ENCODE measurements around the gene SHC1.

DNA sequence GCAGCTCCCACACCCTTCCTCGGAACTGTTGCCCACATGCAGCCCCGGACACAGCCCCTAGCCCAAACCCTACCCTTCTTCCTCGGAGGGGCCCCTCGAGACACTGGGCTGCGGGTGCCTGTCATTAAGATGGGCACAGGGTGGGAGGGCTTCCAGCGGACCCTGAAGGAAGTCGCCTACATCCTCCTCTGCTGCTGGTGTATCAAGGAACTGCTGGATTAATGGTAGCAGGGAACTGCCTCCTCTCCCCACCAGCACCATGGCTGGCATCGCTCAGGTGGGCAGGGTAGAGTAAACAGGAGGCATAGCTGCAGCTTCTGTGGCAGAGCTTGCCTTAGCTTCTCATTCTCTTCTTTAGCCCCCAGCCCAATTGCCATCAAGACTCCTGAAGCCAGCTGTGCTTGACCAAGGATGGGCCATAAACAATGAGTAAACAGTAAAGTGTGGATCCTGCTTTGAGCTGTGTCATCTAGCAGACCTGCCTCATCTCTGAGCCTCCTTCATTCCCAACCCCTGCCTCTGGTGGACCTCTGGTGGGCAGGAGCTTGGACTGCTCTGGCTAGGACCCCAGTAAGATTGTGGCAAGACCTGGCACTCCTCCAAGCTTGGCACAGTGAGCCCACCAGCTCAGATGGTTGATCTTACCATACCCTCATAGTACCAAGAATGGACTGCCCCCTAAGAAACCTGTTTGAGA lies 23.2 kb upstream of the SHC1 start, which contains the start of gene LENEP:
- no peak for TF ChIP-seq ZNF433 (tag by site-specific recombination; IDR thresholded peaks at IDR 0.05; ENCODE audit: low read depth)
- no peak for TF ChIP-seq ZNF398 (tag by site-specific recombination; IDR thresholded peaks at IDR 0.05)
- TF ChIP-seq, protein P1, sequence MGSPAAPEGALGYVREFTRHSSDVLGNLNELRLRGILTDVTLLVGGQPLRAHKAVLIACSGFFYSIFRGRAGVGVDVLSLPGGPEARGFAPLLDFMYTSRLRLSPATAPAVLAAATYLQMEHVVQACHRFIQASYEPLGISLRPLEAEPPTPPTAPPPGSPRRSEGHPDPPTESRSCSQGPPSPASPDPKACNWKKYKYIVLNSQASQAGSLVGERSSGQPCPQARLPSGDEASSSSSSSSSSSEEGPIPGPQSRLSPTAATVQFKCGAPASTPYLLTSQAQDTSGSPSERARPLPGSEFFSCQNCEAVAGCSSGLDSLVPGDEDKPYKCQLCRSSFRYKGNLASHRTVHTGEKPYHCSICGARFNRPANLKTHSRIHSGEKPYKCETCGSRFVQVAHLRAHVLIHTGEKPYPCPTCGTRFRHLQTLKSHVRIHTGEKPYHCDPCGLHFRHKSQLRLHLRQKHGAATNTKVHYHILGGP (tag by site-specific recombination; IDR thresholded peaks at IDR 0.05) = no peak
- TF ChIP-seq, protein P2, sequence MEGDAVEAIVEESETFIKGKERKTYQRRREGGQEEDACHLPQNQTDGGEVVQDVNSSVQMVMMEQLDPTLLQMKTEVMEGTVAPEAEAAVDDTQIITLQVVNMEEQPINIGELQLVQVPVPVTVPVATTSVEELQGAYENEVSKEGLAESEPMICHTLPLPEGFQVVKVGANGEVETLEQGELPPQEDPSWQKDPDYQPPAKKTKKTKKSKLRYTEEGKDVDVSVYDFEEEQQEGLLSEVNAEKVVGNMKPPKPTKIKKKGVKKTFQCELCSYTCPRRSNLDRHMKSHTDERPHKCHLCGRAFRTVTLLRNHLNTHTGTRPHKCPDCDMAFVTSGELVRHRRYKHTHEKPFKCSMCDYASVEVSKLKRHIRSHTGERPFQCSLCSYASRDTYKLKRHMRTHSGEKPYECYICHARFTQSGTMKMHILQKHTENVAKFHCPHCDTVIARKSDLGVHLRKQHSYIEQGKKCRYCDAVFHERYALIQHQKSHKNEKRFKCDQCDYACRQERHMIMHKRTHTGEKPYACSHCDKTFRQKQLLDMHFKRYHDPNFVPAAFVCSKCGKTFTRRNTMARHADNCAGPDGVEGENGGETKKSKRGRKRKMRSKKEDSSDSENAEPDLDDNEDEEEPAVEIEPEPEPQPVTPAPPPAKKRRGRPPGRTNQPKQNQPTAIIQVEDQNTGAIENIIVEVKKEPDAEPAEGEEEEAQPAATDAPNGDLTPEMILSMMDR (tag by site-specific recombination; IDR thresholded peaks at IDR 0.05) = no peak
- no peak for TF ChIP-seq ZNF596 (tag by site-specific recombination; IDR thresholded peaks at IDR 0.05)
- TF ChIP-seq GLIS2 (tag by site-specific recombination; IDR thresholded peaks at IDR 0.05) = no peak
- TF ChIP-seq ZNF449 (tag by site-specific recombination; IDR thresholded peaks at IDR 0.05) = no peak
- TF ChIP-seq, protein P3, sequence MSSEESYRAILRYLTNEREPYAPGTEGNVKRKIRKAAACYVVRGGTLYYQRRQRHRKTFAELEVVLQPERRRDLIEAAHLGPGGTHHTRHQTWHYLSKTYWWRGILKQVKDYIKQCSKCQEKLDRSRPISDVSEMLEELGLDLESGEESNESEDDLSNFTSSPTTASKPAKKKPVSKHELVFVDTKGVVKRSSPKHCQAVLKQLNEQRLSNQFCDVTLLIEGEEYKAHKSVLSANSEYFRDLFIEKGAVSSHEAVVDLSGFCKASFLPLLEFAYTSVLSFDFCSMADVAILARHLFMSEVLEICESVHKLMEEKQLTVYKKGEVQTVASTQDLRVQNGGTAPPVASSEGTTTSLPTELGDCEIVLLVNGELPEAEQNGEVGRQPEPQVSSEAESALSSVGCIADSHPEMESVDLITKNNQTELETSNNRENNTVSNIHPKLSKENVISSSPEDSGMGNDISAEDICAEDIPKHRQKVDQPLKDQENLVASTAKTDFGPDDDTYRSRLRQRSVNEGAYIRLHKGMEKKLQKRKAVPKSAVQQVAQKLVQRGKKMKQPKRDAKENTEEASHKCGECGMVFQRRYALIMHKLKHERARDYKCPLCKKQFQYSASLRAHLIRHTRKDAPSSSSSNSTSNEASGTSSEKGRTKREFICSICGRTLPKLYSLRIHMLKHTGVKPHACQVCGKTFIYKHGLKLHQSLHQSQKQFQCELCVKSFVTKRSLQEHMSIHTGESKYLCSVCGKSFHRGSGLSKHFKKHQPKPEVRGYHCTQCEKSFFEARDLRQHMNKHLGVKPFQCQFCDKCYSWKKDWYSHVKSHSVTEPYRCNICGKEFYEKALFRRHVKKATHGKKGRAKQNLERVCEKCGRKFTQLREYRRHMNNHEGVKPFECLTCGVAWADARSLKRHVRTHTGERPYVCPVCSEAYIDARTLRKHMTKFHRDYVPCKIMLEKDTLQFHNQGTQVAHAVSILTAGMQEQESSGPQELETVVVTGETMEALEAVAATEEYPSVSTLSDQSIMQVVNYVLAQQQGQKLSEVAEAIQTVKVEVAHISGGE (tag by site-specific recombination; conservative IDR thresholded peaks at IDR 0.05; ENCODE audit: low read depth) = no peak
- TF ChIP-seq MEIS1 (CRISPR knock-in tag; IDR thresholded peaks at IDR 0.05; ENCODE audit: borderline replicate concordance) = no peak
- no peak for TF ChIP-seq YY1 (tag by site-specific recombination; IDR thresholded peaks at IDR 0.05)
- no peak for TF ChIP-seq ZNF555 (tag by site-specific recombination; conservative IDR thresholded peaks at IDR 0.05)
- no peak for TF ChIP-seq REPIN1 (tag by site-specific recombination; IDR thresholded peaks at IDR 0.05; ENCODE audit: low read depth)

Data from HEK293 (cell line).